Subcutaneous abdominal adipose tissue (tissue), 5 donors: ENCODE measurements around the gene C6orf62.
"Not testable (repeated sequence)": the region's sequence is repeated elsewhere in the genome, so short reads cannot be mapped to it uniquely, and the experiment has no call there.

ENCODE experiments used
- H3K27ac ChIP-seq: one replicate; pipeline ENCODE4 v1.7.0; 2013; ENCODE audit warnings: low read depth, mild to moderate bottlenecking, inconsistent platforms, low read length, moderate library complexity
- H3K27me3 ChIP-seq, 5 donors: one replicate each; pipeline ENCODE4 v1.7.0; 2013; ENCODE audit warnings: low read length in 5 of 5, inconsistent platforms in 1 of 5; ENCODE audit not compliant: control insufficient read depth in 5 of 5, insufficient read depth in 4 of 5
- H3K36me3 ChIP-seq, 5 donors: one replicate each; pipeline ENCODE4 v1.7.0; 2013; ENCODE audit warnings: low read length in 5 of 5; ENCODE audit not compliant: control insufficient read depth in 5 of 5, insufficient read depth in 5 of 5
- H3K4me1 ChIP-seq, 5 donors: one replicate each; pipeline ENCODE4 v1.7.0; 2013; ENCODE audit warnings: low read length in 5 of 5, mild to moderate bottlenecking in 3 of 5, moderate library complexity in 1 of 5; ENCODE audit not compliant: control insufficient read depth in 5 of 5, insufficient read depth in 5 of 5
- H3K4me3 ChIP-seq, 5 donors: one replicate each; pipeline ENCODE4 v1.7.0; 2013; ENCODE audit warnings: low read length in 5 of 5, low read depth in 1 of 5
- H3K9ac ChIP-seq, 5 donors: one replicate each; pipeline ENCODE4 v1.7.0; 2013; ENCODE audit warnings: low read length in 5 of 5, mild to moderate bottlenecking in 4 of 5, moderate library complexity in 3 of 5
- H3K9me3 ChIP-seq, 5 donors: one replicate each; pipeline ENCODE4 v1.7.0; 2013; ENCODE audit warnings: low read length in 5 of 5; ENCODE audit not compliant: control insufficient read depth in 5 of 5
- donor health status: healthy.
- donor health status: healthy.
- donor health status: healthy.
- donor health status: healthy.
- donor health status: healthy.

C6orf62 gene

DNA sequence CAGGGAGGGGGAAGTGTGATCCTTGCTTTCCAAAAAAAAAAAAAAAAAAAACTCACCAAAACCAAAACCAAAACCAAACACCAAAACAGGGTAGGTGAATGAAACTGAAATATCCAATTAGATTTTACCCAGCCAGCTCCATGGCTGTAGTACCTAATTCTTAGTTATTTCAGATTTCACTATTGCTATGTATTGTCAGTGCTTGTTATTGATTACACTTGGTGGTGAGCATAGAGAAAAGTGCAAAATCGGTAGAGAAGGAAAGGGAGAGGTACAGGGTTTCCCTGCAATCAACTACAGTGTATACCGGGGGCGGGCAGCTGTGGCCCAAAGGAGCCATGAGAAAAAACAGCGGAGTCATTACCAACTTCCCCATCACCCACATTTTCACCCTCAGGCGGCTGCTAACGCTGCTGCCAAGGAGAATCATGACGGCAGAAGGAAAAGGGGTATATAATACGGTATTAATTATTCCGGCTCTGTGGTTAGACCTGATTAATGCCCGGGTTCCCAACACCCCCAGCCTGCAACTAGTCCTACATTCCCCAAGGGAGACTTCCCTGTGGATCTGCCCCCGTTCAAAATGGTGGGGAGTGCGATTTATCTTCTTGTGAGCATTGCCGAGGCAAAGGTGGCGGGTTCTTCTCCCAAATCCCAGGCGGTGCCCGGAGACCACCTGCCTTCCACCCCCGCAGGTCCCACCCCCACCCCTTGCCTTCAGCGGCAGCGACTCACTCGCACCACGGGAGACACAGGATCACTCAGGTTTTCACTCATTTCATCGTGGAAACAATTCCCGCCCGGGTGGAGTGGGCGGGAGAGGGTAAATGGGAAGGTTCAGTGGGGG, at the start of gene C6orf62:
C6orf62 (minus strand) TSS at position 30 of the 847 bp plus-strand sequence. CDS start 486 bp downstream, outside the sequence.
- H3K9me3 ChIP-seq, result no peaks in the 10 kb centered on the region
- peak within 1 kb of the TSS; percentile 92 to 100 (median 100) for H3K9ac ChIP-seq
- peaks cover 0 to 58% (median 56%) of the 10 kb centered on the region in 5 donors for H3K4me1 ChIP-seq
- no peaks in the 10 kb centered on the region for H3K27me3 ChIP-seq
- H3K36me3 ChIP-seq, result peaks cover 9 to 22% (median 16%) of the 10 kb centered on the region in 5 donors
- H3K4me3 ChIP-seq, result peak within 1 kb of the TSS; percentile 94 to 100 (median 98)
- peak within 1 kb of the TSS; percentile 100 for H3K27ac ChIP-seq

- no peak overlapping the region for H3K9ac ChIP-seq
- H3K4me1 ChIP-seq, result no peaks in the 10 kb centered on the region
- no peak overlapping the region for H3K4me3 ChIP-seq
- no peaks in the 10 kb centered on the region for H3K36me3 ChIP-seq
- no peak overlapping the region for H3K27ac ChIP-seq
- H3K27me3 ChIP-seq, result no peaks in the 10 kb centered on the region
- H3K9me3 ChIP-seq, result no peaks in the 10 kb centered on the region
Observed at GRCh38 chr6:24768361-24768760, 49.4 kb upstream of the C6orf62 start.

GRCh38 chr6:24766680-24767462, 47.9 kb upstream of the C6orf62 start:
- Histone ChIP-seq H3K36me3 (no peaks in the 10 kb centered on the region), H3K4me1 (no peaks in the 10 kb centered on the region), H3K9ac (no peak overlapping the region), H3K4me3 (no peak overlapping the region), H3K27me3 (no peaks in the 10 kb centered on the region), H3K9me3 (no peaks in the 10 kb centered on the region), H3K27ac (no peak overlapping the region)

- H3K4me3 ChIP-seq, H3K36me3 ChIP-seq, H3K9me3 ChIP-seq, H3K9ac ChIP-seq, H3K27me3 ChIP-seq, H3K27ac ChIP-seq, H3K4me1 ChIP-seq: not testable (repeated sequence)
Observed at GRCh38 chr6:24765968-24766367, 47.0 kb upstream of the C6orf62 start.

DNA sequence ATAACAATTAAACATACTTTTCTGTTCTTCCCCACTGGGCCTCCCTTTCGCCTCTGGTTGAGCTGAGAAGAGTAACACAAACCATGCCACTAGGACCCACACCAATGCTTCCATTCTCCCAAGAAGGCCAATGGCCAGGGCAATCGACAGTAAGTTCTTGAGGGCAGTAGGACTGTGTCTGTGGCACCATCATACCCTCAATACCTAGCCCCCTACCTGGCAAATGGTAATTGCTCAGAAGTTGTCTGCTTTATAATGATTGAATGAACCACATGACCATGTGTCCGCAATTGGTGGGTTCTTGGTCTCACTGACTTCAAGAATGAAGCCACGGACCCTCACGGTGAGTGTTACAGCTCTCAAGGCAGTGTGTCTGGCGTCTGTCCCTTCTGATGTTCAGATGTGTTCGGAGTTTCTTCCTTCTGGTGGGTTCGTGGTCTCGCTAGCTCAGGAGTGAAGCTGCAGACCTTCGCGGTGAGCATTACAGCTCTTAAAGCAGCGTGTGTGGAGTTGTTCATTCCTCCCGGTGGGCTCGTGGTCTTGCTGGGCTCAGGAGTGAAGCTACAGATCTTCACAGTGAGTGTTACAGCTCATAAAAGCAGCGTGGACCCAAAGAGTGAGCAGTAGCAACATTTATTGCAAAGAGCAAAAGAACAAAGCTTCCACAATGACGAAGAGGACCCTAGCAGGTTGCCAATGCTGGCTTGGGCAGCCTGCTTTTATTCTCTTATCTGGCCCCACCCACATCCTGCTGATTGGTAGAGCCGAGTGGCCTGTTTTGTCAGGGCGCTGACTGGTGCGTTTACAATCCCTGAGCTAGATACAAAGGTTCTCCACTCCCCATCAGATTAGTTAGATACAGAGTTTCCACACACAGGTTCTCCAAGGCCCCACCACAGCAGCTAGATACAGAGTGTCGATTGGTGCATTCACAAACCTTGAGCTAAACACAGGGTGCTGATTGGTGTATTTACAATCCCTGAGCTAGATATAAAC, 46.2 kb upstream of the C6orf62 start:
- H3K9ac ChIP-seq, H3K4me1 ChIP-seq, H3K36me3 ChIP-seq, H3K9me3 ChIP-seq, H3K4me3 ChIP-seq, H3K27me3 ChIP-seq, H3K27ac ChIP-seq: not testable (repeated sequence)

DNA sequence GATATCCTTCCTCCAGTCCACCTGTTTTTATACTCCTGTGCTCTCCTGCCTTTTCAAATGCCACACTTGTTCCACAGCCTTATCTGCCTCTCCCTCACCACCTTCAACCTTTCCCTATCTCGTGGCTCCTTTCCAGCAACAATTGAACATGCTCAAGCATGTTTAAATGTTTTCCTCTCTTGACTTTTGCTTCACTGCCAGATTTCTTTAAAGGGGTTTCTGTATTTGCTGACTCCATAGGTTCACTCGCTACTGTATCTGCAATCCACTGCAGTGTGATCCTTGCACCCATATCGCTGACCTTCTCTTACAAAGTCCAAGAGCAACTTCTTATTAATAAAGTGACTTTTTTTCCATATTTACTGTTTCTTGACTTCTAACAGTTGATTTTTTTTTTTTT, 44.6 kb upstream of the C6orf62 start:
- Histone ChIP-seq H3K4me1 (peaks cover 0 to 3% (median 0%) of the 10 kb centered on the region in 5 donors), H3K27me3 (no peaks in the 10 kb centered on the region), H3K36me3 (no peaks in the 10 kb centered on the region), H3K4me3 (no peak overlapping the region), H3K9me3 (no peaks in the 10 kb centered on the region), H3K27ac (no peak overlapping the region), H3K9ac (no peak overlapping the region)

GRCh38 chr6:24761851-24762250, 42.9 kb upstream of the C6orf62 start:
- Histone ChIP-seq H3K9me3 (no peaks in the 10 kb centered on the region), H3K9ac (no peak overlapping the region)

DNA sequence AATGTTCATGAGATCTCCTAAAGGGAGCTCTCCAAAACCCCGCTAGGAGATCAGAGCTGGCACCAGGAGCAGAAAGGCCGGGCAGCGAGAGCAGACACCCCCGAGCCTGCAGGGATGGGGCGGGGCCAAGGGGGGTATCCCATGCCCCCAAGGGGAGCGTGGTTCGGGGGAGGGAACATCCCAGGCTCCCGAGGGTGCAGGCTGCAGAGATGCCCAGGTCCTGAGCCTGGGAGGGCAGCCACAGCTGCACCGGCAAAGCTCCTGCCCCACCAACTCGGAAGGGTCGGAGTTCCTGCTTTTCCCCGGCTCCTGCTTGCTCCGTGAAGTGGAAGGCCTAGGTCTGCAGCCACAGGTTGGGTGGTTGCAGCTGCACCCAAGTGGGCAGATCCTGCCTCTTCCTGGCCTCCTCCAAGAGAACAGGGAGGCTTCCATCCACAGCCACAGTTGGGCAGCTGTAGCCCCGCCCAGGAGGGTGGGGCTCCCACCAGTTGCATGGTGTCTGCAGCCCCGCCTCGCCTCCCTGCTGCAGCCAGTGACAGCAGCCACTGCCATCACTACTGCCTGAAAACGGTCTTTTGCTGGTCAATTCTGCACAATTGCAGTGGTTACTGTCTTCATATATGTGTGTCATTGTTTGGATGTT, 42.4 kb upstream of the C6orf62 start:
- Histone ChIP-seq H3K9ac (no peak overlapping the region), H3K4me3 (no peak overlapping the region), H3K9me3 (no peaks in the 10 kb centered on the region), H3K36me3 (no peaks in the 10 kb centered on the region), H3K27me3 (no peaks in the 10 kb centered on the region), H3K4me1 (peaks cover 0 to 3% (median 0%) of the 10 kb centered on the region in 5 donors), H3K27ac (no peak overlapping the region)

More at GRCh38 chr6:24761851-24762250, 42.9 kb upstream of the C6orf62 start:
- H3K36me3 ChIP-seq, result no peaks in the 10 kb centered on the region
- H3K4me3 ChIP-seq, result no peak overlapping the region
- peaks cover 0 to 3% (median 0%) of the 10 kb centered on the region in 5 donors for H3K4me1 ChIP-seq
- no peak overlapping the region for H3K27ac ChIP-seq
- H3K27me3 ChIP-seq, result no peaks in the 10 kb centered on the region

DNA sequence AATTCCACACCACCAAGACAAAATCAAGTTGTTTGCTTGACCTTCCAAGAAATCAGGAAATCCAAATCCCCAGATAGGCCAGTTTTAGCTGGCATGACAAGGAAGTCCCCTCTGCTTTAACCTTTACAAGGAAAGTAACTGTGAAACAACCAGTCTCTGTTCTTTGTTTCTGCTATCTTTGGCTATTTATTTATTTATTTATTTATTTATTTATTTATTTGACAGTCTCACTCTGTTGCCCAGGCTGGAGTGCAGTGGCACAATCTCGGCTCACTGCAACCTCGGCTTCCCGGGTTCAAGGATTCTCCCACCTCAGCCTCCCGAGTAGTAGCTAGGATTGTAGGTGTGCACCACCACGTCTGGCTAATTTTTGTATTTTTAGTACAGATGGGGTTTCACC, 41.3 kb upstream of the C6orf62 start:
- no peaks in the 10 kb centered on the region for H3K27me3 ChIP-seq
- H3K4me3 ChIP-seq, result no peak overlapping the region
- H3K27ac ChIP-seq, result no peak overlapping the region
- H3K9ac ChIP-seq, result no peak overlapping the region
- no peaks in the 10 kb centered on the region for H3K9me3 ChIP-seq
- H3K4me1 ChIP-seq, result peaks cover 0 to 3% (median 0%) of the 10 kb centered on the region in 5 donors
- H3K36me3 ChIP-seq, result no peaks in the 10 kb centered on the region
